MCF 10A (cell line): Measurements from ENCODE around the gene COL26A1. TPM values are rescaled to one million over a fixed set of nuclear protein-coding genes. Genes with fewer than 3 reads are reported as not detected.

Source experiments
- BruUV-seq: library from RNA; stranded (reverse); fragments of 400-500 nt; replicated peaks from 2 replicates; lab custom pipeline; 2021; lab: Mats Ljungman, UMichigan
- CTCF ChIA-PET: fragments of 300-600 bp; sonication (Branson Sonifier 250); formaldehyde crosslinking; extraction: SDS; loops from one replicate; lab custom pipeline; 2021; ENCODE audit warnings: antibody characterized with exemption, inconsistent platforms; lab: Yijun Ruan, JAX
- POLR2A ChIA-PET: fragments of 300-600, 350-650 bp; sonication (Branson Sonifier 250); formaldehyde crosslinking; extraction: SDS; loops from one replicate; lab custom pipeline; 2020; ENCODE audit warnings: antibody characterized with exemption, inconsistent platforms; lab: Yijun Ruan, JAX
- DNase-seq: peaks from one replicate; pipeline ENCODE4 v3.0.0-alpha.2; 2018; ENCODE audit not compliant: unreplicated experiment
- H3K27ac Mint-ChIP-seq: one replicate; pipeline ENCODE4 v1.8.0; 2022; ENCODE audit warnings: mild to moderate bottlenecking, low read depth, mixed read lengths; ENCODE audit not compliant: unreplicated experiment
- H3K27me3 Mint-ChIP-seq: one replicate; pipeline ENCODE4 v1.8.0; 2022; ENCODE audit warnings: mixed read lengths; ENCODE audit not compliant: insufficient read depth, unreplicated experiment
- H3K36me3 Mint-ChIP-seq: one replicate; pipeline ENCODE4 v1.8.0; 2022; ENCODE audit warnings: mild to moderate bottlenecking, moderate library complexity, mixed read lengths; ENCODE audit not compliant: insufficient read depth, unreplicated experiment
- H3K4me1 Mint-ChIP-seq: one replicate; pipeline ENCODE4 v1.8.0; 2022; ENCODE audit warnings: mixed read lengths; ENCODE audit not compliant: insufficient read depth, unreplicated experiment
- H3K4me3 Mint-ChIP-seq: one replicate; pipeline ENCODE4 v1.8.0; 2022; ENCODE audit warnings: mild to moderate bottlenecking, moderate library complexity, mixed read lengths; ENCODE audit not compliant: unreplicated experiment
- H3K9me3 Mint-ChIP-seq: one replicate; pipeline ENCODE4 v1.8.0; 2022; ENCODE audit warnings: mixed read lengths; ENCODE audit not compliant: unreplicated experiment
- intact Hi-C: fragments of 100-400 bp; cut with micrococcal nuclease; formaldehyde crosslinking; loops from 2 replicates; pipeline ENCODE4 v1.14.1; 2022
- total RNA-seq: library from RNA; stranded (reverse); gene quantifications from 2 replicates; pipeline ENCODE4 v1.2.3, GENCODE V29; 2022
- TF ChIP-seq, protein P1 (sequence below): fragments of 200-600 bp; IDR thresholded peaks from one replicate; pipeline ENCODE4 v1.8.0; 2022; ENCODE audit warnings: antibody characterized with exemption, mild to moderate bottlenecking; ENCODE audit not compliant: unreplicated experiment

The COL26A1 gene
- total RNA-seq, 1 experiment from 2014 or later, result not detected

- POLR2A ChIA-PET, result no interaction called here
- Mint-ChIP-seq H3K4me1 (peaks cover 5% of the 10 kb centered on the region), H3K27me3 (no peaks in the 10 kb centered on the region), H3K27ac (no peak overlapping the region), H3K36me3 (no peaks in the 10 kb centered on the region), H3K4me3 (no peak overlapping the region), H3K9me3 (no peaks in the 10 kb centered on the region)
- CTCF ChIA-PET, result interaction anchor here (0.5 to 0.6 kb wide), 3 partner anchors 23 to 483 kb away, joined by 3 read pairs; no protein-coding TSS in a partner anchor
- TF ChIP-seq, protein P1, sequence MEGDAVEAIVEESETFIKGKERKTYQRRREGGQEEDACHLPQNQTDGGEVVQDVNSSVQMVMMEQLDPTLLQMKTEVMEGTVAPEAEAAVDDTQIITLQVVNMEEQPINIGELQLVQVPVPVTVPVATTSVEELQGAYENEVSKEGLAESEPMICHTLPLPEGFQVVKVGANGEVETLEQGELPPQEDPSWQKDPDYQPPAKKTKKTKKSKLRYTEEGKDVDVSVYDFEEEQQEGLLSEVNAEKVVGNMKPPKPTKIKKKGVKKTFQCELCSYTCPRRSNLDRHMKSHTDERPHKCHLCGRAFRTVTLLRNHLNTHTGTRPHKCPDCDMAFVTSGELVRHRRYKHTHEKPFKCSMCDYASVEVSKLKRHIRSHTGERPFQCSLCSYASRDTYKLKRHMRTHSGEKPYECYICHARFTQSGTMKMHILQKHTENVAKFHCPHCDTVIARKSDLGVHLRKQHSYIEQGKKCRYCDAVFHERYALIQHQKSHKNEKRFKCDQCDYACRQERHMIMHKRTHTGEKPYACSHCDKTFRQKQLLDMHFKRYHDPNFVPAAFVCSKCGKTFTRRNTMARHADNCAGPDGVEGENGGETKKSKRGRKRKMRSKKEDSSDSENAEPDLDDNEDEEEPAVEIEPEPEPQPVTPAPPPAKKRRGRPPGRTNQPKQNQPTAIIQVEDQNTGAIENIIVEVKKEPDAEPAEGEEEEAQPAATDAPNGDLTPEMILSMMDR, result no peak
- DNase-seq, result no peak
- intact Hi-C loops, result no loop called here
- no TSS peak for BruUV-seq
These were observed 182.9 kb downstream of the COL26A1 start for GRCh38 chr7:101545441-101546190.

- Mint-ChIP-seq H3K4me1 (peaks cover 5% of the 10 kb centered on the region), H3K27me3 (no peaks in the 10 kb centered on the region), H3K27ac (no peak overlapping the region), H3K4me3 (no peak overlapping the region), H3K36me3 (no peaks in the 10 kb centered on the region), H3K9me3 (no peaks in the 10 kb centered on the region)
- ChIA-PET CTCF (no interaction called here), POLR2A (no interaction called here)
- DNase-seq, result no peak
- TF ChIP-seq, protein P1, result no peak
- intact Hi-C loops, result no loop called here
- no TSS peak for BruUV-seq
These were observed 183.7 kb downstream of the COL26A1 start for GRCh38 chr7:101546308-101546936.

DNA sequence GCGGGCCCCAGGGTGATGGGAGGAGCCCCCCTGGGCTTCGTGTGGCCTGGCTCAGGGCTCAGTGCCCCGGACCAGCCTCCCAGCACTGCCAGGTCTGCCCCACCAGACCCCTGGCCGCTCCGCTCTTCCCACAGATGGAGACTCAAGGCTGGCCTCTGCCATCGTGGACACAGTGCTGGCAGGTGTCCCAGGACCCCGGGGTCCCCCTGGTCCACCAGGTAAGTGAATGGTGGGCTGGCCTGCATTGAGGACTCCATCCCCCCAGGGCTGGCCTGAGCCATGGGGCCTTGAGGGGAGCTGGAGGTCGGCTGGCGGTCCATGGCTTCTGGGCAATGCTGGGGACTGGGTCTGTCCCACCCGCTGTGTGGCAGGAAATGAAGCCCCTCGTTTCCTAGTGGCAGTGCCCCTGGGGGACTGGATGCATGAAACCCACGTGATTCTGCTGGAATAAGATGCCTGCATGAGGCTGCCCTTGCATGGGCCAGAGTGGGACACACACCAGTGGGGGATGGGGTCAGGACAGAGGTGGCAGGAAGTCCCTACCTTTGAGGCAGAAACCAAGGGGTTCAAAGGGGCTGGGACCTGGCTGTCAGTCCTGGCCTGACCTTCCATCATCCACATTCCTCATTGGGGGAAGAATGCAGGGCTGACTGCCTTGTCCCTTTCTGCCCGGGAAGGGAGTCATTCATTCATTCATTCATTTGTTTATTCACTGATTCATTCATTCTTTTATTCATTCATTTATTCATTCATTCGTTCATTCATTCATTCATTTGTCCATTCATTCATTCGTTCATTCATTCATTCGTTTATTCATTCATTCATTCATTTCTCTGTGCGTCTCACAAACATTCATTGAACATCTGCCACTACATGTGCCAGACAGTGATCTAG is 184.6 kb downstream of the COL26A1 start:
- peaks cover 5% of the 10 kb centered on the region for H3K4me1 Mint-ChIP-seq
- H3K36me3 Mint-ChIP-seq, result no peaks in the 10 kb centered on the region
- no peaks in the 10 kb centered on the region for H3K9me3 Mint-ChIP-seq
- DNase-seq, result no peak
- TF ChIP-seq, protein P1, result no peak
- intact Hi-C loops, result no loop called here
- H3K27ac Mint-ChIP-seq, result no peak overlapping the region
- POLR2A ChIA-PET, result interaction anchor here (0.6 kb wide), 1 partner anchor 26 kb away, joined by 3 read pairs; no protein-coding TSS in a partner anchor
- H3K27me3 Mint-ChIP-seq, result no peaks in the 10 kb centered on the region
- no TSS peak for BruUV-seq
- CTCF ChIA-PET, result no interaction called here
- no peak overlapping the region for H3K4me3 Mint-ChIP-seq
